Central memory CD4-positive, alpha-beta T cell (primary cell): ENCODE results near the gene CCR3.
"Not testable (repeated sequence)": the region's sequence is repeated elsewhere in the genome, so short reads cannot be mapped to it uniquely, and the experiment has no call there.

ENCODE experiments used
- DNase-seq: peaks from one replicate; pipeline ENCODE4 v3.0.0; 2022
- total RNA-seq, 3 experiments: gene quantifications; one replicate each; lab custom pipeline; 2026; lab: John Stamatoyannopoulos, UW

Gene CCR3
- 0 reads per million in 3 experiments for total RNA-seq

- no peak for DNase-seq
Observed at GRCh38 chr3:46242120-46242519, at the start of gene CCR3. Gene CCR3 (plus strand): TSS chr3:46242460. CDS start chr3:46265159, 22,699 bp downstream.

GRCh38 chr3:46192939-46193338, 49.3 kb upstream of the CCR3 start:
- no peak for DNase-seq

GRCh38 chr3:46193436-46193835, 48.8 kb upstream of the CCR3 start:
- DNase-seq = no peak

- no peak for DNase-seq
Observed at GRCh38 chr3:46194868-46195553, 47.2 kb upstream of the CCR3 start.

GRCh38 chr3:46196261-46196957, 45.9 kb upstream of the CCR3 start:
- DNase-seq = no peak

GRCh38 chr3:46200211-46200610, 42.0 kb upstream of the CCR3 start:
- DNase-seq = no peak

- no peak for DNase-seq
Observed at GRCh38 chr3:46200790-46201189, 41.5 kb upstream of the CCR3 start.

GRCh38 chr3:46202535-46202934, 39.7 kb upstream of the CCR3 start:
- DNase-seq = no peak

GRCh38 chr3:46203681-46204080, 38.6 kb upstream of the CCR3 start:
- DNase-seq = no peak

- DNase-seq = no peak
Observed at GRCh38 chr3:46205286-46205960, 36.8 kb upstream of the CCR3 start.

- DNase-seq = no peak
Observed at GRCh38 chr3:46206282-46207015, 35.8 kb upstream of the CCR3 start.

GRCh38 chr3:46207514-46207913, 34.7 kb upstream of the CCR3 start:
- not testable (repeated sequence) for DNase-seq

- DNase-seq = peak; percentile 3
Observed at GRCh38 chr3:46208167-46208704, 34.0 kb upstream of the CCR3 start, which contains the start of gene CCR1. Gene CCR1 (minus strand): TSS chr3:46208313. CDS start chr3:46204313, 4,000 bp downstream.

GRCh38 chr3:46209053-46209452, 33.2 kb upstream of the CCR3 start:
- DNase-seq = no peak

GRCh38 chr3:46209746-46210470, 32.4 kb upstream of the CCR3 start:
- no peak for DNase-seq

GRCh38 chr3:46212101-46212500, 30.2 kb upstream of the CCR3 start:
- DNase-seq = no peak

- peak; percentile 47 for DNase-seq
Observed at GRCh38 chr3:46213201-46213600, 29.1 kb upstream of the CCR3 start.

- no peak for DNase-seq
Observed at GRCh38 chr3:46214751-46215352, 27.4 kb upstream of the CCR3 start.

- DNase-seq = no peak
Observed at GRCh38 chr3:46215810-46216414, 26.3 kb upstream of the CCR3 start.

GRCh38 chr3:46218196-46218709, 24.0 kb upstream of the CCR3 start:
- DNase-seq = no peak

GRCh38 chr3:46221391-46221790, 20.9 kb upstream of the CCR3 start:
- DNase-seq = no peak
